ENCODE results near the gene TMEM267.
A peak's percentile ranks its signal among the peaks of the same experiment; 100 is the strongest.
"Not testable (repeated sequence)": the region's sequence is repeated elsewhere in the genome, so short reads cannot be mapped to it uniquely, and the experiment has no call there.

Gene TMEM267

GRCh38 chr5:43514471-43514815, 30.8 kb upstream of the TMEM267 start:
- peak overlapping the region; percentile 93 for H3K27ac ChIP-seq
- TF ChIP-seq ZFX (IDR thresholded peaks at IDR 0.05; ENCODE audit: borderline replicate concordance) (no peak), CTCF (IDR thresholded peaks at IDR 0.05) (no peak)

GRCh38 chr5:43514025-43514424, 30.4 kb upstream of the TMEM267 start:
- TF ChIP-seq CTCF (IDR thresholded peaks at IDR 0.05), result no peak
- peak overlapping the region; percentile 93 for H3K27ac ChIP-seq

- not testable (repeated sequence) for H3K27ac ChIP-seq
Measured at GRCh38 chr5:43511062-43511461, 27.4 kb upstream of the TMEM267 start.

- no peak overlapping the region for H3K27ac ChIP-seq
- TF ChIP-seq ZFX (IDR thresholded peaks at IDR 0.05; ENCODE audit: borderline replicate concordance) (no peak), CTCF (IDR thresholded peaks at IDR 0.05) (no peak)
Measured at GRCh38 chr5:43498581-43498980, 14.9 kb upstream of the TMEM267 start.

GRCh38 chr5:43497311-43498104, 13.8 kb upstream of the TMEM267 start:
- no peak for TF ChIP-seq CTCF (IDR thresholded peaks at IDR 0.05)
- no peak for TF ChIP-seq ZFX (IDR thresholded peaks at IDR 0.05; ENCODE audit: borderline replicate concordance)
- H3K27ac ChIP-seq, result no peak overlapping the region

- TF ChIP-seq ZFX (IDR thresholded peaks at IDR 0.05; ENCODE audit: borderline replicate concordance) (no peak), CTCF (IDR thresholded peaks at IDR 0.05) (no peak)
- no peak overlapping the region for H3K27ac ChIP-seq
Measured at GRCh38 chr5:43491326-43491725, 7.7 kb upstream of the TMEM267 start.

- TF ChIP-seq ZFX (IDR thresholded peaks at IDR 0.05; ENCODE audit: borderline replicate concordance), result no peak
- no peak for TF ChIP-seq CTCF (IDR thresholded peaks at IDR 0.05)
- H3K27ac ChIP-seq, result 0 out of 2 replicates have a peak overlapping the region, but pooled peaks have one; percentile 84
Measured at GRCh38 chr5:43486353-43486752, 2.7 kb upstream of the TMEM267 start.

- TF ChIP-seq CTCF (IDR thresholded peaks at IDR 0.05), result no peak
Measured at GRCh38 chr5:43485406-43485805, 1.7 kb upstream of the TMEM267 start.

More at GRCh38 chr5:43485406-43485805, 1.7 kb upstream of the TMEM267 start:
- peak overlapping the region; percentile 84; the same call in 1 of the 2 replicates for H3K27ac ChIP-seq

Measured in 22Rv1 (cell line).